GM19452 (cell line): ENCODE measurements around the gene MVK.

Experiments
- ATAC-seq: cut with Tn5 transposase; IDR thresholded peaks from one replicate; pipeline ENCODE4 v1.9.1; 2021; ENCODE audit not compliant: unreplicated experiment

Gene MVK

GRCh38 chr12:109605599-109606228 is 32.1 kb downstream of the MVK start:
- no peak for ATAC-seq

DNA sequence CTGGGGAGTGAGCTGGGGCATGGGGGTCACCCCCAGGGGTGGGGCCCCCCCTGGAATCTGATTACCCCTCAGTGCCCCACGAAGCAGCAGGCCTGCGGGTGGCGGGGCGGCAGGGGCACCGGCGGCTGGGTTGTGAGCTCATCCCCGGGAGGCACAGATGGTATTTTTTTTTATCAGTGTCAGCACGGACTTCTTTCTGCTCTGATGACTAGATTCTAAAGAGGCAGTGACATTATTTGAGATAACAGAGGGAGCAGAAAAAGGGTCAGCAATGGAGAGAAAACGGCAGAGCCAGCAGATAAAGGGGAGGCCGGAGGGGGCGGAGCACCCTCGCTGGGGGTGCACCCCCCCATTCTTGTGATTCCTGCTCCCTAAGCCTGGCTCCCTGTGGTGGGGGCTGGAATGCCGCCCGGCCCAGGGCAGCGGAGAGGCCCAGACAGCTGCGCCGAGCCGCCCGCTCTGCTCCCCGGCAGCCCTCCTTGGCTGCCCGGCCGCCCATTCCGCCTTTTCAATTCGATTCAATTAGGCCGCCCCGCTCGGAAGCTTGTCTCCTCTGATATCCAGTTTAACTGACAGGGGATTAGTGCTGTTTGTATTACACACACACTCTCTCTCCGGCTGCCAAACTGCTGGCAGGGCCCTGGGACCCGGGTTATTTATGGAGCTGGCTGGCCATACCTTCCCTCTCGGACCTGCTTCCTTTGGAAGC is 32.9 kb downstream of the MVK start:
- ATAC-seq = no peak

- ATAC-seq = no peak
Observed at GRCh38 chr12:109607618-109608017, 34.0 kb downstream of the MVK start.

GRCh38 chr12:109608270-109608669 is 34.7 kb downstream of the MVK start:
- no peak for ATAC-seq

GRCh38 chr12:109608793-109609192 is 35.2 kb downstream of the MVK start:
- ATAC-seq = no peak

DNA sequence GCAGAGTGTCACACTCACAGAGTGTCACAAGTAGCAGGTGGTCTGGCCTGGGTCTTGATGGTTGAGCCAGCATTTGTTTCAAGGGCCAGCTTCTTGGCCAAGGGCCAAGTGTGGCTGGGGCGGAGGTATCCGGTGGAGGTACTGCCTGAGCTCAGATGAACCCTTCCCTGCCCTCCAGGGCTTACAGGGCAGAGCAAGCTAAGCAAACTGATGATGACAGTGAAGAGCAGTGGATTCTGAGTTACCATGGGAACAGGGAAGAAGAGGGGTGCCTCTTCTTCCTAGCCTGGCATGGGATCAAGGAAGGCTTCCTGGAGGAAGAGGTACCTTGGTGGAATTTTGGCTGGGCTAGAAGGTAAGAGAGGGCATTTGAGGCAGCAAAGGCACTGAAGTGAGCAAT is 35.7 kb downstream of the MVK start:
- no peak for ATAC-seq

GRCh38 chr12:109610523-109610922 is 36.9 kb downstream of the MVK start:
- ATAC-seq = no peak

- ATAC-seq = no peak
Observed at GRCh38 chr12:109611223-109611622, 37.6 kb downstream of the MVK start.

DNA sequence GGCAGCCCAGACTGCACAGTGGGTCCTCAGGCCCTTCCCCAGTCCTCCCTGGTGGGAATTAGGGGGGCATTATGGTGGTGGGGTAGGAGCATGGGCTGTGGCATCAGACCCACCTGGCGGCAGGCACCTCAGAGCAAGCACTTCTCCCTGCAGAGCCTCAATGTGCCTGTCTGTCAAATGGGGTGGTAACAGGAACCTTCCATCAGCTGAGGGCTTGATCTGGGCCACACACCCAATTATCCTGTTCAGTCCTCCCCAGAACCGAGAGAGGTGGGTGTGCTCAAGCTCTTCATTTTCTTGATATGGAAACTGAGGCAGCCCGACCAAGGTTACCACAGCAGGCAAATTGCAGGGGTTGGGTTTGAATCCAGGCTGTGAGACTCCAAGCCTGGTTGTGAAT is 38.4 kb downstream of the MVK start:
- no peak for ATAC-seq

- ATAC-seq = no peak
Observed at GRCh38 chr12:109612975-109613502, 39.4 kb downstream of the MVK start.

DNA sequence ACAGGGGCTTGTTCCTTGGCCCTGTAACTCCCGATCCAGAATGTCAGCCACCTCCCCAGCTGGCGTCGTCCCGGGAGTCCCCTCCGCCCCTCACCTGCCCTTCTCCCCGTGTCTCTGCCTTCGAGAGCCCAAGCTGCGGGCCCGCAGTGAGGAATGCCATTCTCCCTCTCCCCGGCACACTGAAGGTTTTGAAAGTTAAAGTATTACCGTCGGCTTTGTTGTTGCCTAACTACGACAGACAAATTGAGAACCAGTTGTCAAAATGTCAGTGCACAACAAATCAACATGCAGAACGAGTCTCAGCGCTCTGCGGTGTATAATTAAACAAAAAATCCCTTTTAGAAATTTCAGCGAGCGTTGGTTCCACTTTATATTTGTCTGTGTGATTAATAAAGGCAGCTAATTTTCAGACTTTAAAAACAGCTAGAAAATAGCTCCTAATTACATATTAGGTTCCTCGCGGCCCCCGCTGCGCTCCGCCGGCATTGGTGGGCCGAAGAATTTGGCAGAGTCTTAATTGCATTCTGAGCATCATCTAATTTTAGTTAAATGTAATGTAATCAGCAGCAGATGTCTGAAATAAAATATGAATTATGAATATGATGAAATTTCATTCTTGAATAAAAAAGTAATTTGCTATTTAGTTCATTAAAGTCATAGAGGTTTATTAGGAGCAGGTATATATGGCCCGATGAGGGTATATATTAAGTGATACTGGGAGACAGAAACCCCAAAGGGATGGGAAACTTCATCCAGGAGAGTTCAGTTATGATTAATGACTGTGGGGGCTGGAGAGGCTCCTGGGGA is 40.3 kb downstream of the MVK start:
- ATAC-seq = no peak

DNA sequence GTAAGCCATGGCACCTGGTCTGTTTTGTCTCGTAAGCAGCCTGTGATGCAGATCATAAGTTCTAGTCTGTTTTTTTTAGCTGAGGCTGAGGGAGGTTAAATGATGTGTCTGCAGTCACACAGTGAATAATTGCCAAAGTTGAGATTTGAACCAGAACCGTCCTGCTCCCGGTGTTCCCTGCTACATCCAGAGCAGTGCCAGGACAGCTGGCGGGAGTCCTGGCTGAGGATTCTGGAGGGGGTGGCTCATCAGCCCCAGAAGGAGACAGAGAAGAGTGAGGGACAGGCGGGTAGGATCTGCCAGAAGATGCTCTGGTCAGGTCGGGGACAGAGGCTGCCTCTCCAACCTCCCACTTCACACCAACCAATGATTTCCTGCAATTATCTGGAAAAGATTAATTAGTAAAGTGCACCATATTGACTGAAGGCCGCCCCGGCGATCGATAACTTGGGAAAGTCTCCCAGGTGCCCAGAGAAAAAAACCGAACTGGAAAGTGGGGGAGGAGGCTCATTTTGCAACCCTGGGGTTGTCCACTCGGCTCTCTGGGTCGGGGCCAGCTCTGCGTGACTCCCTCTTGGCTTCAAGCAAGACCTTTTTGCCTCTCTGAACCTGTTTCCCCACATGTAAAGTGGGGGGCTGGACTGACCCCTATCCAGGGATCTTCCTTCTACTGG is 42.1 kb downstream of the MVK start:
- ATAC-seq = no peak

- ATAC-seq = no peak
Observed at GRCh38 chr12:109617491-109617890, 43.9 kb downstream of the MVK start.

DNA sequence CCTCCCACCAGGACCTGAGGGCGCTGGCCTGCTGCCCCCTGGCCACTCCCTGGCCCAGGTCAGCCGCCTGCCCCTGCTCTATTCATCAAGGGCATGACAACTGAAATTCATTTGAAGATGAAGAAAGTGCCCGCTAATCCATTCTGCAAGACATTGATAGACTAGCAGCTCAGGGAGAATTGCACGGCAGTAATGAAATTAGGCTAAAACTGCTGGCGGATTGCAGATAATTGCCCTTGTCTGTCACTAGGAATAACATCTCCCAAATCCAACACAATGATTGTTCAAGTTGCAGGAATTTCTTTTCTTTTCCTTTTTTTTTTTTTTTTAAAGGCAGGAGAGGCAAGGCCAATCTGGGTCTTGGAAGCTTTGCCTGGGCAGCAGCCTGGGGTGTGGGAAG is 44.5 kb downstream of the MVK start:
- ATAC-seq = no peak

DNA sequence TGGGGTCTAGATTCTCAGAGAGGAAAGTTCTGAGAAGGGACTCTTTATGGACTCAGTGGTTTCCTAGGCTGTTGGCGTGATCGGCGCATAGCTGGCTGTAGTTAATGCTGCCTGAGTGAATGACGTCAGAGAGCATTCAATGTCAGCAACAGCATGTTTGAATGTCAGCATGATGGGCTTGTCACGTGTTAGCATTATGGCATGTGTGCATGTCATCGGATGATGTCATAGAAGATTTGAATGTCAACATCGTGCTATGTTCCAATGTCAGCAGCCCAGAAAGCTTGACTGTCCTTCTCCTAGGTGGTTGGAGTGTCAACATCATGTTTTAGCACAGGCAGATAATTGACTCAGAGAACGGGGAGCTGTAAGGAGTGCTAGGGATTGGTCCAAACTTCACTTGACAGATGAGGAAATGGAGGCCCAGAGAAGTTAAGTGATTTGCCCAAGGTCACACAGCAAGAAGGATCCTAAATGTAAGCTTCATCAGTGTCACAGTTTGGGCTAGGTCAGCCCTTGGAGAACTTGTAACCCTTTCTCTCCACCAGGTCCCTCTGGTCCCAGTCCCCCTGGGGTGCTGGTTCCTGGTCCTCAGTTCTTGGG is 45.5 kb downstream of the MVK start:
- no peak for ATAC-seq

DNA sequence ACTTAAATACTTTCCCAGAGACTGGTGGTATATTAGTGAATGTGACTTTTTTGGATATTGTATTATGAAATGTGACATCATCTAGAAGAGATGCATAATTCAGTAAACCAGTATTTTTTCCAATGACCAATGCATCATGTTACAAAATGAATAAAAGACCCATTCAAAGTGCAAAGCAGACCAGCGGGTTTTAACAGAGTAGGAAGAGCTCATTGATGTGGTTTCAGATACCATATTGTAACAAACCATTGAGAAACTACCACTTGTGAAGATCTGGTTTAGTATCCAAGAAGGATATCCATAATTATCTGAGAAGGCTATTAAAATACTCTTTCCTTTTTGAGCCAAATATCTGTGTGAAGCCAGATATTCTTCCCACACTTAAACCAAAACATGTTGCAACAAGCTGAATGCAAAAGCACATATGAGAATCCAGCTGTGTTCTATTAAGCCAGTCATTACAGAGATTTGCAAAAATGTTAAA is 47.7 kb downstream of the MVK start:
- ATAC-seq = no peak

- ATAC-seq = no peak
Observed at GRCh38 chr12:109621901-109622364, 48.3 kb downstream of the MVK start.

GRCh38 chr12:109624467-109624866 is 50.9 kb downstream of the MVK start:
- no peak for ATAC-seq

- no peak for ATAC-seq
Observed at GRCh38 chr12:109625131-109625559, 51.6 kb downstream of the MVK start.

DNA sequence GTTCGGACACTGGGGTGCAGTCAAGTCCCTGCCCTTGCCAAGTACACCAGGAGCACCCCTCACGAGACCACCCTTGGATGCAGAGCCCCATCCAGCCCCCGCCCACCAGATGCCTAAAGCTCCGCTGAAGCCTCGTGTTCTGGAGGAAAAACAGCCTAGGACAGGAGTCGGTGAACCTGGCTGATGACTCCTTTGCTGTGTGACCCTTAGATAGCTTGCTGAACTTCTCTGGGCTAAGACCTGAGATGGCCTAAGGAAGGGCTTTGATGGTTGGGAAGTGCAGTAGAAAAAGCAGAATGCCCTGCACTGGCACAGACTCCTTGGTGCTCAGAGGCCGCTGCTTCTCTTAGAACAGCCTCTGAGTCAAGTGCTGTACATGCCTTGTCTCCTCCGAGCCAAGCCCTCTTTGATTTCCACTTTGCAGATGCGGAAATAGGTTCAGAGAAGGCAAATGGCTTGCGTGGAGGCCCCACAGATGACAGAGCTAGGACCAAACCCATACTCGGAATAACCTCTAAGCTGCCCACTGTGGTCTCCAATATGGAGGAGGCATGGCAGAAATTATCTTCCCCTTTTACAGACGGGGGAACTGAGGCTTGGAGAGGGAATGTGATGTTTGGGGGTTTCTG is 52.3 kb downstream of the MVK start:
- ATAC-seq = no peak
